Measurements from ENCODE around the gene PPM1A. TPM values are rescaled to one million over a fixed set of nuclear protein-coding genes. Genes with fewer than 3 reads are reported as not detected.

PPM1A gene
- 11.2 and 15.5 TPM in 2 replicates for total RNA-seq

GRCh38 chr14:60248697-60249318, at the start of gene PPM1A:
PPM1A (plus strand) TSS chr14:60249221; CDS start chr14:60282704, 33,483 bp downstream.

Other genes with a start within 250 kb of the PPM1A start
- gene PCNX4, start 157.3 kb upstream of the PPM1A start, total RNA-seq: 29.2 and 35.6 TPM in 2 replicates
- gene DHRS7, start 83.8 kb upstream of the PPM1A start, total RNA-seq: 116 and 162 TPM in 2 replicates
- not detected in 2 replicates for gene C14orf39, start 236.8 kb downstream of the PPM1A start, total RNA-seq